Measurements from ENCODE around the gene E2F1.
"Not testable (repeated sequence)": the region's sequence is repeated elsewhere in the genome, so short reads cannot be mapped to it uniquely, and the experiment has no call there.

The E2F1 gene

GRCh38 chr20:33636776-33637175 lies 49.4 kb downstream of the E2F1 start:
- DNase-seq: no peak

- no peak for DNase-seq
These were observed 50.8 kb downstream of the E2F1 start for GRCh38 chr20:33635341-33635740.

GRCh38 chr20:33631910-33632309 lies 54.3 kb downstream of the E2F1 start:
- not testable (repeated sequence) for DNase-seq

- no peak for DNase-seq
These were observed 55.7 kb downstream of the E2F1 start for GRCh38 chr20:33630507-33630906.

- no peak for DNase-seq
These were observed 56.2 kb downstream of the E2F1 start for GRCh38 chr20:33629979-33630378.

- DNase-seq: no peak
These were observed 56.7 kb downstream of the E2F1 start for GRCh38 chr20:33629533-33629932.

- no peak for DNase-seq
These were observed 58.5 kb downstream of the E2F1 start for GRCh38 chr20:33627577-33628216.

- no peak for DNase-seq
These were observed 60.0 kb downstream of the E2F1 start for GRCh38 chr20:33626190-33626589.

Measured in CD4-positive, alpha-beta T cell treated with Interferon gamma for 1 hour (primary cell).